Stomach (tissue), 9 donors: ENCODE data around the gene SIN3B. TPM values are rescaled to one million over a fixed set of nuclear protein-coding genes. Genes with fewer than 3 reads are reported as not detected.

Experiments used
- DNase-seq, 2 donors: peaks; one replicate each; pipeline versions ENCODE4 v3.0.0 to v3.0.0-alpha.2; 2013 to 2019
- H3K27ac ChIP-seq, 5 donors: fragments of 200-600 bp in 4 of 5; sonication (generic) in 4 of 5; one replicate each; pipeline ENCODE4 v1.5.1; 2013 to 2019; ENCODE audit warnings: mild to moderate bottlenecking in 1 of 5, moderate library complexity in 1 of 5
- H3K27me3 ChIP-seq, 3 donors: fragments of 200-600 bp; sonication (generic); one replicate each; pipeline ENCODE4 v1.5.1; 2017 to 2019; ENCODE audit warnings: mixed run types in 1 of 3
- H3K36me3 ChIP-seq, 4 donors: fragments of 200-600 bp; sonication (generic); 1 replicate in 3 of 4; 2 replicates in 1 of 4; pipeline ENCODE4 v1.5.1; 2016 to 2019
- H3K4me1 ChIP-seq, 4 donors: fragments of 200-600 bp; sonication (generic); one replicate each; pipeline ENCODE4 v1.5.1; 2016 to 2019
- H3K4me3 ChIP-seq, 4 donors: fragments of 200-600 bp; sonication (generic) in 3 of 4; one replicate each; pipeline ENCODE4 v1.5.1; 2016 to 2019; ENCODE audit warnings: mild to moderate bottlenecking in 1 of 4
- H3K9me3 ChIP-seq, 4 donors: fragments of 200-600 bp; sonication (generic); one replicate each; pipeline ENCODE4 v1.5.1; 2016 to 2019
- CTCF ChIP-seq, 7 experiments: fragments of 450-650 bp in 4 of 7; fragments of 200-600 bp in 3 of 7; sonication (generic) in 3 of 7; IDR thresholded peaks; one replicate each; pipeline ENCODE4 v1.5.1; 2016 to 2019; ENCODE audit warnings: antibody characterized with exemption in 7 of 7, control low read depth in 2 of 7, mild to moderate bottlenecking in 1 of 7
- EP300 ChIP-seq: sonication (generic); formaldehyde crosslinking; IDR thresholded peaks from one replicate; pipeline ENCODE4 v1.6.1; 2017; ENCODE audit warnings: antibody characterized with exemption
- POLR2A ChIP-seq, 4 donors: fragments of 450-650 bp; IDR thresholded peaks; one replicate each; pipeline ENCODE4 v1.6.1; 2016; ENCODE audit warnings: antibody characterized with exemption in 4 of 4, control low read depth in 2 of 4, mild to moderate bottlenecking in 1 of 4, moderate library complexity in 1 of 4
- POLR2AphosphoS5 ChIP-seq, 3 donors: sonication (generic); formaldehyde crosslinking; IDR thresholded peaks; one replicate each; pipeline ENCODE4 v1.6.1; 2016; ENCODE audit warnings: antibody characterized with exemption in 3 of 3
- WGBS, 5 donors: extraction: QIAGEN DNeasy Blood & Tissue Kit in 3 of 5; methylation state at CpG; one replicate each; pipeline versions ENCODE4 v1.1.5 to v1.1.7; 2013 to 2018; 5-methylcytosine and 5-hydroxymethylcytosine counted together
- intact Hi-C: fragments of 100-400 bp; cut with DNase I; formaldehyde crosslinking; loops from one replicate; pipeline ENCODE4 v1.15.1; 2023; ENCODE audit warnings: low total_unique reads
- polyA plus RNA-seq, 3 donors: library from polyadenylated mRNA; stranded (reverse); fragments of 200-250 nt; gene quantifications; one replicate each; pipeline ENCODE4 v1.2.3, GENCODE V29; 2013
- total RNA-seq, 5 donors: library from RNA; depleted of rRNA; stranded (reverse); fragments of >200 nt; gene quantifications; one replicate each; pipeline versions ENCODE4 v1.1.0 to v1.2.3, GENCODE V29; 2014 to 2016
- donor health status: healthy with polysubstance abuse.
- donor health status: Bipolar disorder and iron deficiency.
- donor health status: healthy.

The SIN3B gene
- total and polyA plus RNA-seq, 8 donors = 9.2 to 566 (median 62.4) TPM

GRCh38 chr19:16830679-16831078 lies 1.5 kb downstream of the SIN3B start:
- intact Hi-C loops = no loop called here
- Histone ChIP-seq H3K36me3 (peaks cover 30 to 52% (median 49%) of the 10 kb centered on the region in 4 donors), H3K4me1 (peaks cover 9 to 30% (median 21%) of the 10 kb centered on the region in 4 donors), H3K9me3 (no peaks in the 10 kb centered on the region), H3K27ac (peak overlapping the region in 2 of 5 donors; percentile 88 to 89), H3K4me3 (peak overlapping the region in 2 of 4 donors; percentile 90 to 96), H3K27me3 (no peaks in the 10 kb centered on the region)
- 39 to 76% (median 63%) methylated on average over 3 of the region's 3 CpGs for WGBS, 5 donors
- no peak for DNase-seq
- TF ChIP-seq POLR2A (IDR thresholded peaks at IDR 0.05) = no peak
- no peak for TF ChIP-seq CTCF (IDR thresholded peaks at IDR 0.05)
- no peak for TF ChIP-seq EP300
- no peak for TF ChIP-seq POLR2AphosphoS5 (IDR thresholded peaks at IDR 0.05)

- Histone ChIP-seq H3K9me3 (no peaks in the 10 kb centered on the region), H3K4me1 (peaks cover 9 to 32% (median 22%) of the 10 kb centered on the region in 4 donors), H3K27ac (no peak overlapping the region), H3K36me3 (peaks cover 30 to 60% (median 57%) of the 10 kb centered on the region in 4 donors), H3K4me3 (no peak overlapping the region), H3K27me3 (no peaks in the 10 kb centered on the region)
- intact Hi-C loops = no loop called here
- no peak for DNase-seq
- TF ChIP-seq POLR2AphosphoS5 (IDR thresholded peaks at IDR 0.05) (no peak), CTCF (IDR thresholded peaks at IDR 0.05) (no peak), EP300 (no peak), POLR2A (IDR thresholded peaks at IDR 0.05) (no peak)
- 94 to 97% (median 95%) methylated on average over 9 of the region's 9 CpGs for WGBS, 5 donors
These were observed 2.3 kb downstream of the SIN3B start for GRCh38 chr19:16831531-16831930.

DNA sequence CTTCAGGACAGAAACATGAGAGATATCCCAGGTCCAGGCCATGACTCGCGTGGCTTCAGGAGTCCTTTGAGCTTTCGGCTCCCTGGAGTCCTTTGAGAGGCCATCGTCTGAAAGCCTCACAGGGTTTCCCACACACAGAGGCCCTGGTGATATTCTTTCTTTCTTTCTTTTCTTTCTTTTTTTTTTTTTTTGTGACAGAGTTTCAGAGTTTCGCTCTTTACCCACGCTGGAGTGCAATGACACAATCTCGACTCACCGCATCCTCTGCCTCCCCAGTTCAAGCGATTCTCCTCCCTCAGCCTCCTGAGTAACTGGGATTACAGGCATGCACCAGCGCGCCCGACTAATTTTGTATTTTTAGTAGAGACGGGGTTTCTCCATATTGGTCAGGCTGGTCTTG lies 5.5 kb downstream of the SIN3B start:
- Histone ChIP-seq H3K27me3 (no peaks in the 10 kb centered on the region), H3K4me3 (no peak overlapping the region), H3K27ac (no peak overlapping the region), H3K4me1 (peaks cover 12 to 30% (median 19%) of the 10 kb centered on the region in 4 donors), H3K9me3 (no peaks in the 10 kb centered on the region), H3K36me3 (peaks cover 30 to 92% (median 89%) of the 10 kb centered on the region in 4 donors)
- 92 to 97% (median 94%) methylated on average over 13 of the region's 13 CpGs for WGBS, 5 donors
- intact Hi-C loops = no loop called here
- DNase-seq = no peak
- TF ChIP-seq POLR2AphosphoS5 (IDR thresholded peaks at IDR 0.05) (no peak), CTCF (IDR thresholded peaks at IDR 0.05) (no peak), EP300 (no peak), POLR2A (IDR thresholded peaks at IDR 0.05) (no peak)

GRCh38 chr19:16836115-16837034 lies 7.2 kb downstream of the SIN3B start:
- Histone ChIP-seq H3K27me3 (no peaks in the 10 kb centered on the region), H3K4me3 (no peak overlapping the region), H3K36me3 (peaks cover 41 to 100% (median 100%) of the 10 kb centered on the region in 4 donors), H3K27ac (peak overlapping the region in 2 of 5 donors; percentile 1 to 16), H3K9me3 (no peaks in the 10 kb centered on the region), H3K4me1 (peaks cover 5 to 14% (median 7%) of the 10 kb centered on the region in 4 donors)
- peak in 1 of 2 donors; percentile 41 for DNase-seq
- TF ChIP-seq POLR2AphosphoS5 (IDR thresholded peaks at IDR 0.05) = no peak
- TF ChIP-seq EP300 = no peak
- no peak for TF ChIP-seq CTCF (IDR thresholded peaks at IDR 0.05)
- no peak for TF ChIP-seq POLR2A (IDR thresholded peaks at IDR 0.05)
- intact Hi-C loops = no loop called here
- 67 to 81% (median 77%) methylated on average over 19 to 23 of the region's 23 CpGs for WGBS, 5 donors
